Astrocyte (in vitro differentiated cells and primary cell): ENCODE data around the gene PTPRM. TPM values are rescaled to one million over a fixed set of nuclear protein-coding genes. Genes with fewer than 3 reads are reported as not detected.
A peak's percentile ranks its signal among the peaks of the same experiment; 100 is the strongest.

ENCODE experiments used
- DNase-seq: peaks from one replicate; pipeline ENCODE4 v3.0.0-alpha.2; 2010; ENCODE audit warnings: low read depth
- FAIRE-seq: peaks from 2 replicates; lab custom pipeline; 2011; peaks lifted over from hg19 to GRCh38; lab: Jason Lieb, UNC
- H2AFZ ChIP-seq: 2 replicates; pipeline ENCODE4 v1.6.0; 2012; ENCODE audit warnings: low read depth, low read length, inconsistent platforms
- H3K27ac ChIP-seq: 2 replicates; pipeline ENCODE4 v1.5.1; 2011; ENCODE audit warnings: low read depth, low read length, inconsistent platforms
- H3K27me3 ChIP-seq: 2 replicates; pipeline ENCODE4 v1.6.0; 2011; ENCODE audit warnings: low read length, inconsistent platforms; ENCODE audit not compliant: insufficient read depth
- H3K36me3 ChIP-seq: 2 replicates; pipeline ENCODE4 v1.5.1; 2011; ENCODE audit warnings: low read length, inconsistent platforms; ENCODE audit not compliant: insufficient read depth
- H3K4me1 ChIP-seq: 2 replicates; pipeline ENCODE4 v1.5.1; 2011; ENCODE audit warnings: low read length, inconsistent platforms; ENCODE audit not compliant: insufficient read depth
- H3K4me2 ChIP-seq: 2 replicates; pipeline ENCODE4 v1.6.0; 2012; ENCODE audit warnings: low read length, inconsistent platforms
- H3K4me3 ChIP-seq: 2 replicates; pipeline ENCODE4 v1.5.1; 2011; ENCODE audit warnings: low read depth, mild to moderate bottlenecking, low read length, inconsistent platforms; ENCODE audit not compliant: insufficient read depth
- H3K79me2 ChIP-seq: 2 replicates; pipeline ENCODE4 v1.6.0; 2012; ENCODE audit warnings: mild to moderate bottlenecking, low read length, inconsistent platforms; ENCODE audit not compliant: insufficient read depth
- H3K9ac ChIP-seq: 2 replicates; pipeline ENCODE4 v1.6.0; 2012; ENCODE audit warnings: mild to moderate bottlenecking, low read length, inconsistent platforms
- H3K9me3 ChIP-seq: 2 replicates; pipeline ENCODE4 v1.5.1; 2012; ENCODE audit warnings: low read depth, mild to moderate bottlenecking, low read length, inconsistent platforms; ENCODE audit not compliant: insufficient read depth
- H4K20me1 ChIP-seq: 2 replicates; pipeline ENCODE4 v1.6.0; 2012; ENCODE audit warnings: low read length, inconsistent platforms; ENCODE audit not compliant: insufficient read depth
- H3K27ac Mint-ChIP-seq: one replicate; pipeline ENCODE4 v1.8.0; 2021; ENCODE audit warnings: mild to moderate bottlenecking, mixed read lengths; ENCODE audit not compliant: unreplicated experiment
- H3K27me3 Mint-ChIP-seq: one replicate; pipeline ENCODE4 v1.8.0; 2021; ENCODE audit warnings: low read depth, mixed read lengths; ENCODE audit not compliant: unreplicated experiment
- H3K36me3 Mint-ChIP-seq: one replicate; pipeline ENCODE4 v1.8.0; 2021; ENCODE audit warnings: low read depth, mixed read lengths; ENCODE audit not compliant: unreplicated experiment
- H3K4me1 Mint-ChIP-seq: one replicate; pipeline ENCODE4 v1.8.0; 2021; ENCODE audit warnings: low read depth, mixed read lengths; ENCODE audit not compliant: unreplicated experiment
- H3K4me3 Mint-ChIP-seq: one replicate; pipeline ENCODE4 v1.8.0; 2021; ENCODE audit warnings: mild to moderate bottlenecking, moderate library complexity, mixed read lengths; ENCODE audit not compliant: unreplicated experiment
- H3K9me3 Mint-ChIP-seq: one replicate; pipeline ENCODE4 v1.8.0; 2021; ENCODE audit warnings: mild to moderate bottlenecking, mixed read lengths; ENCODE audit not compliant: unreplicated experiment
- EZH2 ChIP-seq: IDR thresholded peaks from 2 replicates; pipeline ENCODE4 v1.6.1; 2012; ENCODE audit warnings: mild to moderate bottlenecking, low read length, inconsistent platforms; ENCODE audit not compliant: insufficient read depth
- total RNA-seq: library from RNA; stranded (reverse); gene quantifications from 2 replicates; pipeline ENCODE4 v1.2.1, GENCODE V29; 2021
- TF ChIP-seq, protein P1 (sequence below): IDR thresholded peaks from 2 replicates; pipeline ENCODE4 v1.5.1; 2011; ENCODE audit warnings: low read depth, mild to moderate bottlenecking, inconsistent platforms, low read length, moderate library complexity; ENCODE audit not compliant: insufficient read depth

Gene PTPRM
- total RNA-seq, 1 donor from 2014 or later: 59.6 TPM

DNA sequence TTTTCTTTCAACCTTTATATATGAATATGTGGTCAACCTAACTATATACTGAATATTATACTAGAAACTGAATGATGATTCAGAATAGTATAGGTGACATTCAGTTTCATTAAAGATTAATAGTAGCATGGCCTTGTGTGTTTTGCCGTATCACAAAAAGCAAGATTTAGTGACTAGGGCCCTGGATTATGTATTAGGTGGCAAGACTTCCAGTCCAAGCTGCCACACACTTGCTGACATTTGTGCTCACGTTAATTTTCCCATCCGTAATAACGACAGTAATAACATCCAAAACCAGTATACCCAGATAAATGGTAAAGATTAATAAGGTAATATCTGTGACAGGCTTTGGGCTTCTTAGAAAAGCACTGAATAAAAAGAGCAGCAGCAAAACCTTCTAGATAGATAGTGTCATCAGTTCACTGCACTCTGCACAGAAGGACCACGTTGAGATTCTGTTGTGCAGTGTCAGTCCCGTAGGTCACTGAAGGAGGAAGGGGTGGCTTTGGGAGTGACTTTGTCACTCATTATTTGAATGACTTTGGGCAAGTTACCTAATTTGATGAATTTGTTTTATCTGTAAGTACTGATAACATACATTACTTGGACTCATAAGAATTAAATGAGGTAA, 451.7 kb downstream of the PTPRM start:
- no peaks in the 10 kb centered on the region for H3K79me2 ChIP-seq
- H3K4me3 Mint-ChIP-seq: no peak overlapping the region
- no peak overlapping the region for H3K4me3 ChIP-seq
- H3K27me3 ChIP-seq: no peaks in the 10 kb centered on the region
- H3K27me3 Mint-ChIP-seq: no peaks in the 10 kb centered on the region
- TF ChIP-seq EZH2: no peak
- TF ChIP-seq, protein P1, sequence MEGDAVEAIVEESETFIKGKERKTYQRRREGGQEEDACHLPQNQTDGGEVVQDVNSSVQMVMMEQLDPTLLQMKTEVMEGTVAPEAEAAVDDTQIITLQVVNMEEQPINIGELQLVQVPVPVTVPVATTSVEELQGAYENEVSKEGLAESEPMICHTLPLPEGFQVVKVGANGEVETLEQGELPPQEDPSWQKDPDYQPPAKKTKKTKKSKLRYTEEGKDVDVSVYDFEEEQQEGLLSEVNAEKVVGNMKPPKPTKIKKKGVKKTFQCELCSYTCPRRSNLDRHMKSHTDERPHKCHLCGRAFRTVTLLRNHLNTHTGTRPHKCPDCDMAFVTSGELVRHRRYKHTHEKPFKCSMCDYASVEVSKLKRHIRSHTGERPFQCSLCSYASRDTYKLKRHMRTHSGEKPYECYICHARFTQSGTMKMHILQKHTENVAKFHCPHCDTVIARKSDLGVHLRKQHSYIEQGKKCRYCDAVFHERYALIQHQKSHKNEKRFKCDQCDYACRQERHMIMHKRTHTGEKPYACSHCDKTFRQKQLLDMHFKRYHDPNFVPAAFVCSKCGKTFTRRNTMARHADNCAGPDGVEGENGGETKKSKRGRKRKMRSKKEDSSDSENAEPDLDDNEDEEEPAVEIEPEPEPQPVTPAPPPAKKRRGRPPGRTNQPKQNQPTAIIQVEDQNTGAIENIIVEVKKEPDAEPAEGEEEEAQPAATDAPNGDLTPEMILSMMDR: no peak
- H3K4me1 ChIP-seq: no peaks in the 10 kb centered on the region
- peaks cover 6% of the 10 kb centered on the region for H3K4me1 Mint-ChIP-seq
- H3K27ac ChIP-seq: no peak overlapping the region
- no peaks in the 10 kb centered on the region for H3K9me3 Mint-ChIP-seq
- H3K36me3 Mint-ChIP-seq: no peaks in the 10 kb centered on the region
- no peak for DNase-seq
- no peak overlapping the region for H3K9ac ChIP-seq
- peaks cover 5% of the 10 kb centered on the region for H4K20me1 ChIP-seq
- no peak overlapping the region for H3K4me2 ChIP-seq
- H3K27ac Mint-ChIP-seq: no peak overlapping the region
- FAIRE-seq: peak; percentile 17
- no peaks in the 10 kb centered on the region for H3K36me3 ChIP-seq
- H2AFZ ChIP-seq: no peak overlapping the region
- no peaks in the 10 kb centered on the region for H3K9me3 ChIP-seq

DNA sequence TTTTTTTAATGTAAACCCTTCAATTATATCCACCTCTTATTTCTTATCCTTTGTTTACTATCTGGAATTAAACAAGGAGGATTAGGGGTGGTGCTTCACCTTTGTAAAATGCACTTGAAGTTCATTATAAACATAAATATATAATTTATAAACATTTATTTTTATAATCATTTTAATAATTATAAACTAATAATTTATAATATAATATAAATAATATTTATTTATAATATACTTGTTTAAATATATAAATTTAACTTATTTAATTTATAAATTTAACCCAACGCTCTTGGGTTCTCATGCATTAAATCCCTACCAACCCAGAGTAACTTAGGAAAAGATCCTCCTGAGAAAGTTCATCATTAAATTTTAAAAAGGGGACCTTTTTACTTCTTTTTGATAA, 452.5 kb downstream of the PTPRM start:
- peaks cover 6% of the 10 kb centered on the region for H3K4me1 Mint-ChIP-seq
- H3K27me3 Mint-ChIP-seq: no peaks in the 10 kb centered on the region
- Histone ChIP-seq H4K20me1 (peaks cover 5% of the 10 kb centered on the region), H3K79me2 (no peaks in the 10 kb centered on the region), H3K36me3 (no peaks in the 10 kb centered on the region), H3K27me3 (no peaks in the 10 kb centered on the region), H3K4me2 (no peak overlapping the region), H3K4me1 (no peaks in the 10 kb centered on the region), H3K27ac (no peak overlapping the region), H3K9me3 (no peaks in the 10 kb centered on the region), H3K9ac (no peak overlapping the region), H3K4me3 (no peak overlapping the region), H2AFZ (no peak overlapping the region)
- no peaks in the 10 kb centered on the region for H3K9me3 Mint-ChIP-seq
- no peak overlapping the region for H3K4me3 Mint-ChIP-seq
- H3K27ac Mint-ChIP-seq: no peak overlapping the region
- H3K36me3 Mint-ChIP-seq: no peaks in the 10 kb centered on the region
- DNase-seq (no peak), FAIRE-seq (no peak)
- TF ChIP-seq, protein P1: no peak
- no peak for TF ChIP-seq EZH2

DNA sequence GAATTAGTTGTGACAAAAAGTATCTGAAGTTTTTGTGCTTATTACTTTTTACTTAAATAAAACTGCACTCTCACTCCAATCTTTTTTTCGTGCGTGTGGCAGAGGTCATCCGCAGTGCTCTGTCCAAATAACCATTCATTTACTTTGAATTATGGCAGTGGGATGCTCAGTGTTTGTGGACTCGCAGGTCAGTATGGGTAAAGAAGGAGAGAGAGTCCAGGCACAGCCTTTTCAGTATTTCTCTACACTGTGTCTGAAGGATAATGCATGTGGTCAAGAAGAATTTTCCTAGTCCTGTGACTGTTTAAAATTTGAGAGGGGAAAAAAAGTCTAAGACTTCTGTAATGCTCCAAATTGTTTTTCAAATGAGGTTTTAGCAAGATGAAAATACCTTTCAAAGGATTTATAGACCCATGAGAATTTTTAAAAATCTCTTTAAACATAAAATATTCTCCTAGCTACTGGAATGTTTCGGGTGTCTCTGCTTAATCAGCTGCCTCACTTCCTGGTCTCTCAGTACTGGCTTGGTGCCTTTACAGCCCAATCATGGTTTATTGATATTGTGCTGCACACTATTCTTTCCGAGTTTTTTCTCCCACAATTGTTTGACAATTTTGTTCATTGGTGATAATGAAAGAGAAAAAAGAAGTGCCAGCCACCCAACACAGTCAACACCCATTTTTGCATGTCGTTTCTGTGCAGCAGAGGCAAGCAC, 453.2 kb downstream of the PTPRM start:
- Mint-ChIP-seq H3K9me3 (no peaks in the 10 kb centered on the region), H3K4me1 (peaks cover 6% of the 10 kb centered on the region), H3K36me3 (no peaks in the 10 kb centered on the region), H3K27ac (no peak overlapping the region), H3K4me3 (no peak overlapping the region), H3K27me3 (no peaks in the 10 kb centered on the region)
- no peak for FAIRE-seq
- peaks cover 5% of the 10 kb centered on the region for H4K20me1 ChIP-seq
- H3K36me3 ChIP-seq: no peaks in the 10 kb centered on the region
- H3K9me3 ChIP-seq: no peaks in the 10 kb centered on the region
- TF ChIP-seq, protein P1: no peak
- TF ChIP-seq EZH2: no peak
- no peaks in the 10 kb centered on the region for H3K79me2 ChIP-seq
- no peak overlapping the region for H3K4me3 ChIP-seq
- no peak overlapping the region for H3K9ac ChIP-seq
- no peaks in the 10 kb centered on the region for H3K27me3 ChIP-seq
- peak overlapping the region; percentile 11 for H3K4me2 ChIP-seq
- no peaks in the 10 kb centered on the region for H3K4me1 ChIP-seq
- DNase-seq: peak; percentile 14
- H3K27ac ChIP-seq: no peak overlapping the region
- H2AFZ ChIP-seq: no peak overlapping the region
